HG02588 (cell line): ENCODE data around the gene ANO1.

Experiments
- ATAC-seq: cut with Tn5 transposase; IDR thresholded peaks from one replicate; pipeline ENCODE4 v1.9.1; 2021; ENCODE audit warnings: mild to moderate bottlenecking, moderate library complexity; ENCODE audit not compliant: unreplicated experiment

Gene ANO1

GRCh38 chr11:70133771-70134335, 55.7 kb downstream of the ANO1 start:
- ATAC-seq: no peak

- ATAC-seq: no peak
These were observed 56.4 kb downstream of the ANO1 start for GRCh38 chr11:70134490-70134889.

- no peak for ATAC-seq
These were observed 57.0 kb downstream of the ANO1 start for GRCh38 chr11:70135142-70135541.

GRCh38 chr11:70135625-70136059, 57.5 kb downstream of the ANO1 start:
- ATAC-seq: no peak

- ATAC-seq: no peak
These were observed 59.3 kb downstream of the ANO1 start for GRCh38 chr11:70137383-70137782.

- no peak for ATAC-seq
These were observed 60.3 kb downstream of the ANO1 start for GRCh38 chr11:70138403-70138802.

- no peak for ATAC-seq
These were observed 61.8 kb downstream of the ANO1 start for GRCh38 chr11:70139785-70140410.

- no peak for ATAC-seq
These were observed 62.8 kb downstream of the ANO1 start for GRCh38 chr11:70140711-70141485.

- ATAC-seq: no peak
These were observed 63.5 kb downstream of the ANO1 start for GRCh38 chr11:70141486-70142220.

GRCh38 chr11:70142221-70142875, 64.2 kb downstream of the ANO1 start:
- no peak for ATAC-seq

- no peak for ATAC-seq
These were observed 66.1 kb downstream of the ANO1 start for GRCh38 chr11:70144262-70144661.

GRCh38 chr11:70145071-70145470, 67.0 kb downstream of the ANO1 start:
- ATAC-seq: no peak

GRCh38 chr11:70145841-70146240, 67.7 kb downstream of the ANO1 start:
- no peak for ATAC-seq

GRCh38 chr11:70146299-70146698, 68.2 kb downstream of the ANO1 start:
- no peak for ATAC-seq

GRCh38 chr11:70146895-70147520, 68.9 kb downstream of the ANO1 start:
- ATAC-seq: no peak

GRCh38 chr11:70147668-70148067, 69.6 kb downstream of the ANO1 start:
- no peak for ATAC-seq

GRCh38 chr11:70151671-70152070, 73.6 kb downstream of the ANO1 start:
- no peak for ATAC-seq

- no peak for ATAC-seq
These were observed 75.1 kb downstream of the ANO1 start for GRCh38 chr11:70153133-70153727.

GRCh38 chr11:70155386-70155785, 77.3 kb downstream of the ANO1 start:
- no peak for ATAC-seq
